ENCODE results near the gene SLC23A2. TPM values are rescaled to one million over a fixed set of nuclear protein-coding genes. Genes with fewer than 3 reads are reported as not detected.
"Not testable (repeated sequence)": the region's sequence is repeated elsewhere in the genome, so short reads cannot be mapped to it uniquely, and the experiment has no call there.

The SLC23A2 gene
- total RNA-seq, 1 donor from 2014 or later = 19.2 TPM

DNA sequence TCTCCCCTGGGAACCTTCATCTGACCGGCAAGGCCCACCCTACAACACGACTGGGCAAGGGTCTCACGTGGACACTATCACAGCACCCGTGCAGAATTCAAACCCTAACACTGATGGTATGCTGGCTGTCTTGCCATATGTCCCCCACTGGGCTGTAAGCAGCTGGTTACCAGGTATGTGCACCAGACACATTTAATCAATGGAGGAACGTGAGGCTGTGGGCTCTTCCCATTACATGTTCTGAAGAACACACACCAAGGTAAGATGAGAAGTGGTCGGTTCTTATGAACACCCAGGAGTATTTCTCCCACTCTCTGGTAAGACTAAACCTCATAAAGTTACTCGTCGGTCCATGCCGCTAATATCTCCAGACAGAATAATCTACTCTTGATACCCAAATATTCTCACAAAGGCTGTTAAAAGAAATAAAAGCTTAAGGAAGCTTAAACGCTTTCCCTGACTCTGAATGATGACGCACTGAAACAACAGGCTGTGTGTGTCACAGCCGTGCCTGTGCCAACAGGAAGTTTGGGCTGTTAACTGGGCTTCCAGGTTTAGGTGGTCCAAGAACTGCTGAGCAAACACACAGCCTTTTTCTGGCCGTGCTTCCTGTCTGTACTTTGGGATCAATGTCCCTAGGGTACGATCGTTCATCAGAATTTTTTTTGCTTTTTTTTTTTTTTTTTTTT lies 75.3 kb downstream of the SLC23A2 start:
- intact Hi-C loops (cut with DNase I) = no loop called here
- DNase-seq = peak; percentile 53

GRCh38 chr20:4924446-4924845 lies 76.9 kb downstream of the SLC23A2 start:
- no peaks in the 10 kb centered on the region for H3K27me3 ChIP-seq (ENCODE audit: low read depth)
- H3K9me3 ChIP-seq = no peaks in the 10 kb centered on the region
- TF ChIP-seq, protein P1, sequence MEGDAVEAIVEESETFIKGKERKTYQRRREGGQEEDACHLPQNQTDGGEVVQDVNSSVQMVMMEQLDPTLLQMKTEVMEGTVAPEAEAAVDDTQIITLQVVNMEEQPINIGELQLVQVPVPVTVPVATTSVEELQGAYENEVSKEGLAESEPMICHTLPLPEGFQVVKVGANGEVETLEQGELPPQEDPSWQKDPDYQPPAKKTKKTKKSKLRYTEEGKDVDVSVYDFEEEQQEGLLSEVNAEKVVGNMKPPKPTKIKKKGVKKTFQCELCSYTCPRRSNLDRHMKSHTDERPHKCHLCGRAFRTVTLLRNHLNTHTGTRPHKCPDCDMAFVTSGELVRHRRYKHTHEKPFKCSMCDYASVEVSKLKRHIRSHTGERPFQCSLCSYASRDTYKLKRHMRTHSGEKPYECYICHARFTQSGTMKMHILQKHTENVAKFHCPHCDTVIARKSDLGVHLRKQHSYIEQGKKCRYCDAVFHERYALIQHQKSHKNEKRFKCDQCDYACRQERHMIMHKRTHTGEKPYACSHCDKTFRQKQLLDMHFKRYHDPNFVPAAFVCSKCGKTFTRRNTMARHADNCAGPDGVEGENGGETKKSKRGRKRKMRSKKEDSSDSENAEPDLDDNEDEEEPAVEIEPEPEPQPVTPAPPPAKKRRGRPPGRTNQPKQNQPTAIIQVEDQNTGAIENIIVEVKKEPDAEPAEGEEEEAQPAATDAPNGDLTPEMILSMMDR (IDR thresholded peaks at IDR 0.05) = no peak
- DNase-seq (no peak), ATAC-seq (no peak)
- no peak overlapping the region for H3K27ac ChIP-seq
- peaks cover 5% of the 10 kb centered on the region for H3K36me3 ChIP-seq
- H3K4me3 ChIP-seq = no peak overlapping the region
- H3K4me1 ChIP-seq = peaks cover 10% of the 10 kb centered on the region
- intact Hi-C loops (cut with DNase I) = no loop called here

More for the DNA sequence above, 75.3 kb downstream of the SLC23A2 start:
- no peaks in the 10 kb centered on the region for H3K9me3 ChIP-seq
- H3K27me3 ChIP-seq (ENCODE audit: low read depth) = no peaks in the 10 kb centered on the region
- peak in 1 of 2 donors; percentile 50 for ATAC-seq
- TF ChIP-seq, protein P1 (IDR thresholded peaks at IDR 0.05) = no peak
- peak overlapping the region; percentile 32 for H3K27ac ChIP-seq
- peaks cover 10% of the 10 kb centered on the region for H3K4me1 ChIP-seq
- H3K4me3 ChIP-seq = no peak overlapping the region
- peaks cover 4% of the 10 kb centered on the region for H3K36me3 ChIP-seq

- H3K36me3 ChIP-seq = peaks cover 6% of the 10 kb centered on the region
- no peak for DNase-seq
- H3K27ac ChIP-seq = no peak overlapping the region
- no peaks in the 10 kb centered on the region for H3K9me3 ChIP-seq
- H3K27me3 ChIP-seq (ENCODE audit: low read depth) = no peaks in the 10 kb centered on the region
- intact Hi-C loops (cut with DNase I) = no loop called here
- TF ChIP-seq, protein P1 (IDR thresholded peaks at IDR 0.05) = no peak
- peak in 1 of 2 donors; percentile 32 for ATAC-seq
- H3K4me3 ChIP-seq = no peak overlapping the region
- peaks cover 10% of the 10 kb centered on the region for H3K4me1 ChIP-seq
Measured at GRCh38 chr20:4924032-4924431, 77.3 kb downstream of the SLC23A2 start.

DNA sequence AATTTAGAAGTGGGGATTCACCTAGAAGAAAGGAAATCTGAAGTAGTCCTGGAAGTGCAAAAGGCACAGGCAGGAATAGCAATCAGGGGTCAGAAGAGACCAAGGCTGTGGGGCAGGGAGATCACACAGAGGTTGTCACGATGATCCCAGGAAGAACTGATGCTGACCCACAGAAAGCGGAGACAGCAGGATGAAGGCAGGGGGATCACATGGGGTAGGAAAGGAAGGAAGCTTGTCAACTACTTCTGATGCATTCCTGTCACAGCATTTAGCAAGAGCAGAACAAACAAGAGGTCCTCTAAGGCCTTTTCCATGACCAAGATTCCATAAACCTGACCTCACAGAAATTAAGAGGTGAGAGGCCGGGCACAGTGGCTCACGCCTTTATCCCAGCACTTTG lies 79.1 kb downstream of the SLC23A2 start:
- no peak for DNase-seq
- Histone ChIP-seq H3K36me3 (peaks cover 4% of the 10 kb centered on the region), H3K27ac (no peak overlapping the region), H3K9me3 (no peaks in the 10 kb centered on the region), H3K4me1 (peaks cover 22% of the 10 kb centered on the region), H3K27me3 (ENCODE audit: low read depth) (no peaks in the 10 kb centered on the region), H3K4me3 (no peak overlapping the region)
- intact Hi-C loops (cut with DNase I) = no loop called here
- TF ChIP-seq, protein P1 (IDR thresholded peaks at IDR 0.05) = no peak
- ATAC-seq = no peak

DNA sequence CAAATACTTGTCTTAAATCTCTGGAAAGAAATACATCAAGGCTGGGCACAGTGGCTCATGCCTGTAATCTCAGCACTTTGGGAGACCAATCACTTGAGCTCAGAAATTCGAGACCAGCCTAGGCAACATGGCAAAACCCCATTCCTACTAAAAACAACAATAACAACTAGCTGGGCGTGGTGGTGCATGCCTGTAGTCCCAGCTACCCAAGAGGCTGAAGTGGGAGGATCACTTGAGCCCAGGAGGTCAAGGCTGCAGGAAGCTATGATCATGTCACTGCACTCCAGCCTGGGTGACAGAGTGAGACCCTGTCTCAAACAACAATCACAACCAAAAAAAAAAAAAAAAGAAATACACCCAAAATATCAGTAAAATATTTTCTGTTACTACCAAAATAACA lies 80.0 kb downstream of the SLC23A2 start:
- H3K4me3 ChIP-seq; H3K36me3 ChIP-seq; H3K27me3 ChIP-seq (ENCODE audit: low read depth); H3K9me3 ChIP-seq; ATAC-seq; H3K27ac ChIP-seq; intact Hi-C loops (cut with DNase I); DNase-seq: not testable (repeated sequence)
- peaks cover 25% of the 10 kb centered on the region for H3K4me1 ChIP-seq

DNA sequence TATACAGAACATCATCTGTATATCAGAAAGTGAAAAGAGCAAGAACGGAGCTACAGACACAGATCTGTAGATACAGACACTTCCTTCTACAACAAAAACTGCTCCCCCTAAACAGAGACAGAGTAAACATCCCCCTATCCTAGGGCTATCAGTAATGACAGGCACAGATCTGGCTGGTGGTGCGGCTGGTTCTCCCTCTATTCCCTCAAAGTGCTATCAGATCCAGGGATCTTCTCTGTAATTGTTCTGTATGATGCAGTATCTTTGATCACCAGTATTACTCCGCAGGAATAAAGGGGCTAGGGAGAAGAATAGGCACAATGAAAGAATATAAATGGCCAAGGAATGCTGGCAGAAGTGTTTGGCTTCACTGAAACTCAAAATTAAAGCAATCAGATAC lies 80.7 kb downstream of the SLC23A2 start:
- Histone ChIP-seq H3K36me3 (peaks cover 4% of the 10 kb centered on the region), H3K27ac (no peak overlapping the region), H3K9me3 (no peaks in the 10 kb centered on the region), H3K4me1 (peaks cover 25% of the 10 kb centered on the region), H3K4me3 (no peak overlapping the region), H3K27me3 (ENCODE audit: low read depth) (no peaks in the 10 kb centered on the region)
- TF ChIP-seq, protein P1 (IDR thresholded peaks at IDR 0.05) = no peak
- intact Hi-C loops (cut with DNase I) = no loop called here
- ATAC-seq (no peak), DNase-seq (no peak)

All from lower lobe of right lung (tissue), 2 donors.